ENCODE data around the gene C10orf95. TPM values are rescaled to one million over a fixed set of nuclear protein-coding genes. Genes with fewer than 3 reads are reported as not detected.
A peak's percentile ranks its signal among the peaks of the same experiment; 100 is the strongest.

C10orf95 gene
- total and polyA plus RNA-seq, 2 of the 13 experiments (the other 11 are each of a cell fraction or from before 2014, with no cell fraction given): 0.05 to 0.07 TPM

- peak; percentile 68; the same call in 1 of the 2 replicates for TF ChIP-seq PHF8 (CRISPR knock-in tag; IDR thresholded peaks at IDR 0.05)
- TF ChIP-seq ZNF30 (CRISPR knock-in tag; IDR thresholded peaks at IDR 0.05): 0 out of 2 replicates have a peak, but pooled peaks have one; percentile 35
- TF ChIP-seq ZNF580 (CRISPR knock-in tag; IDR thresholded peaks at IDR 0.05; ENCODE audit: borderline replicate concordance, low read depth): no peak
- peak; percentile 35; the same call in 1 of the 2 replicates for TF ChIP-seq GATAD2A (CRISPR knock-in tag; IDR thresholded peaks at IDR 0.05)
- peak; percentile 27; the same call in 1 of the 2 replicates for TF ChIP-seq ZNF605 (CRISPR knock-in tag; IDR thresholded peaks at IDR 0.05)
- TF ChIP-seq KDM2A (CRISPR knock-in tag; IDR thresholded peaks at IDR 0.05; ENCODE audit: borderline replicate concordance, low read depth): no peak
- 0 out of 2 replicates have a peak, but pooled peaks have one; percentile 58 for TF ChIP-seq KLF13 (CRISPR knock-in tag; IDR thresholded peaks at IDR 0.05)
- TF ChIP-seq LCORL (IDR thresholded peaks at IDR 0.05): no peak
- TF ChIP-seq LCORL (CRISPR knock-in tag; IDR thresholded peaks at IDR 0.05): peak; percentile 71
- no peak for TF ChIP-seq ZNF484 (CRISPR knock-in tag; IDR thresholded peaks at IDR 0.05; ENCODE audit: borderline replicate concordance, low read depth)
- no peak for TF ChIP-seq STAT5B (CRISPR knock-in tag; IDR thresholded peaks at IDR 0.05)
- TF ChIP-seq SP2 (CRISPR knock-in tag; IDR thresholded peaks at IDR 0.05): peak; percentile 50
- no peak; the same call in 1 of the 2 replicates for TF ChIP-seq HDAC1 (CRISPR knock-in tag; IDR thresholded peaks at IDR 0.05)
- TF ChIP-seq MXD4 (CRISPR knock-in tag; IDR thresholded peaks at IDR 0.05): 0 out of 2 replicates have a peak, but pooled peaks have one; percentile 66
- TF ChIP-seq ZNF296 (CRISPR knock-in tag; conservative IDR thresholded peaks at IDR 0.05): no peak
- TF ChIP-seq ZBTB40 (IDR thresholded peaks at IDR 0.05): no peak
- TF ChIP-seq ZBTB40 (CRISPR knock-in tag; IDR thresholded peaks at IDR 0.05): peak; percentile 77
- TF ChIP-seq ZNF264 (CRISPR knock-in tag; IDR thresholded peaks at IDR 0.05): no peak
- TF ChIP-seq ZNF746 (CRISPR knock-in tag; IDR thresholded peaks at IDR 0.05): no peak
- no peak for TF ChIP-seq SIN3A (IDR thresholded peaks at IDR 0.05; ENCODE audit: borderline replicate concordance, low read depth, low read length)
- TF ChIP-seq SMAD1 (CRISPR knock-in tag; IDR thresholded peaks at IDR 0.05; ENCODE audit: borderline replicate concordance, low read depth): 0 out of 2 replicates have a peak, but pooled peaks have one; percentile 17
- no peak for TF ChIP-seq ZNF615 (CRISPR knock-in tag; IDR thresholded peaks at IDR 0.05; ENCODE audit: borderline replicate concordance)
- TF ChIP-seq ZNF430 (CRISPR knock-in tag; IDR thresholded peaks at IDR 0.05): peak; percentile 16; the same call in 1 of the 2 replicates
- TF ChIP-seq PTBP1 (IDR thresholded peaks at IDR 0.05; ENCODE audit: low read depth, low read length, poor library complexity, severe bottlenecking): no peak
- TF ChIP-seq MTF2 (CRISPR knock-in tag; IDR thresholded peaks at IDR 0.05; ENCODE audit: borderline replicate concordance): no peak
- no peak for TF ChIP-seq ZFP37 (CRISPR knock-in tag; IDR thresholded peaks at IDR 0.05; ENCODE audit: borderline replicate concordance)
Observed at GRCh38 chr10:102450124-102450373, 1.3 kb downstream of the C10orf95 start (continued).
